ENCODE measurements around the gene NUP188. TPM values are rescaled to one million over a fixed set of nuclear protein-coding genes. Genes with fewer than 3 reads are reported as not detected.
A peak's percentile ranks its signal among the peaks of the same experiment; 100 is the strongest.

Gene NUP188, protein sequence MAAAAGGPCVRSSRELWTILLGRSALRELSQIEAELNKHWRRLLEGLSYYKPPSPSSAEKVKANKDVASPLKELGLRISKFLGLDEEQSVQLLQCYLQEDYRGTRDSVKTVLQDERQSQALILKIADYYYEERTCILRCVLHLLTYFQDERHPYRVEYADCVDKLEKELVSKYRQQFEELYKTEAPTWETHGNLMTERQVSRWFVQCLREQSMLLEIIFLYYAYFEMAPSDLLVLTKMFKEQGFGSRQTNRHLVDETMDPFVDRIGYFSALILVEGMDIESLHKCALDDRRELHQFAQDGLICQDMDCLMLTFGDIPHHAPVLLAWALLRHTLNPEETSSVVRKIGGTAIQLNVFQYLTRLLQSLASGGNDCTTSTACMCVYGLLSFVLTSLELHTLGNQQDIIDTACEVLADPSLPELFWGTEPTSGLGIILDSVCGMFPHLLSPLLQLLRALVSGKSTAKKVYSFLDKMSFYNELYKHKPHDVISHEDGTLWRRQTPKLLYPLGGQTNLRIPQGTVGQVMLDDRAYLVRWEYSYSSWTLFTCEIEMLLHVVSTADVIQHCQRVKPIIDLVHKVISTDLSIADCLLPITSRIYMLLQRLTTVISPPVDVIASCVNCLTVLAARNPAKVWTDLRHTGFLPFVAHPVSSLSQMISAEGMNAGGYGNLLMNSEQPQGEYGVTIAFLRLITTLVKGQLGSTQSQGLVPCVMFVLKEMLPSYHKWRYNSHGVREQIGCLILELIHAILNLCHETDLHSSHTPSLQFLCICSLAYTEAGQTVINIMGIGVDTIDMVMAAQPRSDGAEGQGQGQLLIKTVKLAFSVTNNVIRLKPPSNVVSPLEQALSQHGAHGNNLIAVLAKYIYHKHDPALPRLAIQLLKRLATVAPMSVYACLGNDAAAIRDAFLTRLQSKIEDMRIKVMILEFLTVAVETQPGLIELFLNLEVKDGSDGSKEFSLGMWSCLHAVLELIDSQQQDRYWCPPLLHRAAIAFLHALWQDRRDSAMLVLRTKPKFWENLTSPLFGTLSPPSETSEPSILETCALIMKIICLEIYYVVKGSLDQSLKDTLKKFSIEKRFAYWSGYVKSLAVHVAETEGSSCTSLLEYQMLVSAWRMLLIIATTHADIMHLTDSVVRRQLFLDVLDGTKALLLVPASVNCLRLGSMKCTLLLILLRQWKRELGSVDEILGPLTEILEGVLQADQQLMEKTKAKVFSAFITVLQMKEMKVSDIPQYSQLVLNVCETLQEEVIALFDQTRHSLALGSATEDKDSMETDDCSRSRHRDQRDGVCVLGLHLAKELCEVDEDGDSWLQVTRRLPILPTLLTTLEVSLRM (N-terminal part only)
- 10 to 100 TPM; 37.1 to 44.5 TPM for total RNA-seq
- polyA plus RNA-seq, result 10 to 100 TPM in 1 of 2 donors, 1 to 10 TPM in 1; 4.9 to 14.4 TPM
- long read RNA-seq, donor 1, partial matches to known transcripts, result 26 of 37 reads
- long read RNA-seq, donor 1, other reads (novel, unspliced or antisense), result 9 of 37 reads
- long read RNA-seq, donor 2, full-length matches to known transcripts, result 4 of 11 reads
- long read RNA-seq, donor 2, partial matches to known transcripts, result 3 of 11 reads
- long read RNA-seq, donor 2, other reads (novel, unspliced or antisense), result 4 of 11 reads

DNA sequence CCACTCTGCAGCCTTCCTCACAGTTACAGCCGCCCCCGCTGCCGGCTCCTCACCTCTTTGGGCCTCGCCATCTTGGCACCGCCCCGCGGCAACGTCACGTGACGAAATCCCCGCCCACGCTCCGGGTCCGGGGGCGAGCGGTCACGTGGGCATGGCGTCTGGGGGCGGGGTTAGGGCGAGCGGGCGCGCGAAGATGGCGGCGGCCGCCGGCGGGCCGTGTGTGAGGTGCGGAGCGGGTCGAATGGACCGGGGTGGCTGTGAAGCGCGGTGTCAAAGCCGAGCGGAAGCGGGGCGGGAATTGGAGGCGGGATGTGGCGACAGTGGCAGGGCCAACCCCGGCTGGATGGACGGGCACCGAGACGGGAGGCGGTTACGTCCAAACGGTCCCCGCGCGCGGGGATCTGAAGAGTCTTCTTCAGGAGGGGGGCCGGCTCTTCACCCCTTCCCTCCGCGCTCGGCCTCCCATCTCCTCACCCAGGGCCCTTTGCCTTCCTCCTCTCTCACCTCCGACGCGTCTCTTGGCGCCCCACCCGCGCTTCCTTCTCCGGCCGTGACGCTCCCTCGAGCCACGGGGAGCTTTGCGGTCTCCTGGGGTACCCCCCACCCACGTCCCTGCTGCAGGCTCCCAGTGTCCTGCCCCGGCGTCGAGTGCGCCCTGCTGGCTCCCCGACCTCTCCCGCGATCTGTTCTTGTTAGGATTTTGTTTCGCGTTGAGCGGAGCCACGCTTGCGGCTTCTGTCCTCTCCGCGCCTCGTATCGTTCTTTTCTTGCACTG, at the start of gene NUP188, which contains the start of gene DOLK:
Gene NUP188, plus strand, starts transcription at position 173 of the 775 bp plus-strand sequence. Its CDS starts 21 bp downstream, at position 194.
Gene DOLK, minus strand, starts transcription at position 77 of the 775 bp plus-strand sequence. CDS start 300 bp downstream, outside the sequence.
- ATAC-seq (ENCODE audit: low FRiP score), result peak; percentile 97
- peak within 1 kb of the TSS; percentile 6 to 69 for H3K27ac ChIP-seq (ENCODE audit: low read depth in 1 of 2, low read length in 2 of 2)
- intact Hi-C loops (cut with DNase I), result loop anchor here in 1 of 2 donors (5.0 kb wide), 2 partner anchors 60 to 90 kb away; partner anchors contain the start of gene MIGA2
- peak within 1 kb of the TSS; percentile 50 to 52 for H3K4me3 ChIP-seq (ENCODE audit: low read length in 2 of 2)
- peak; percentile 97 to 100 for DNase-seq
- WGBS, 2 donors, result 0 to 1% methylated on average over 73 to 86 of the region's 86 CpGs
- no peaks in the 10 kb centered on the region for H3K4me1 ChIP-seq (ENCODE audit: control insufficient read depth in 1 of 2, insufficient read depth in 2 of 2, low read length in 2 of 2)
- H3K27me3 ChIP-seq (ENCODE audit: control insufficient read depth in 1 of 2, insufficient read depth in 2 of 2, low read length in 1 of 2), result no peaks in the 10 kb centered on the region
- no peaks in the 10 kb centered on the region for H3K36me3 ChIP-seq (ENCODE audit: control insufficient read depth in 1 of 2, insufficient read depth in 2 of 2, low read length in 1 of 2)
- H3K9me3 ChIP-seq (ENCODE audit: control insufficient read depth, low read length), result no peaks in the 10 kb centered on the region

DNA sequence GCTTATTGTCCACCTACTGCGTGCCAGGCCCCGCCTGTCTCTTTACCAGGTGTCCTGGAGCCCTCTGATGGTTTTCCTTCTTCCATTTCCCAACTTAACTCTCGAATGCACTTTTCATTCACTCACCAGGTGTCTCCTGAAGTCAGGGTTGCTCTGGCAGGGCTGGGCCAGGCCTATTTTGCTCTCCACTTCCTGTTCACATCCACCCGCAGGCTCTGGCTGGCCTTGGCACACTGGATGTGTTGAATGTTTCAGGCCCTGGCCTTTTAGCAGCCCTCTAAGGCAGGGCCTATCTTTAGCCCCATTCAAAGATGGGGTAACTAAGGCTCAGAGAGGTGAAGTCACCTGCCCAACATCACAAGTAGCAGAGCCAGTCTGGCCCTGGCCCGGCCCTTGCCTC, 49.1 kb upstream of the NUP188 start:
- intact Hi-C loops (cut with DNase I), result no loop called here
- Histone ChIP-seq H3K9me3 (ENCODE audit: control insufficient read depth, low read length) (no peaks in the 10 kb centered on the region), H3K27ac (ENCODE audit: low read depth in 1 of 2, low read length in 2 of 2) (no peak overlapping the region), H3K4me1 (ENCODE audit: control insufficient read depth in 1 of 2, insufficient read depth in 2 of 2, low read length in 2 of 2) (no peaks in the 10 kb centered on the region), H3K27me3 (ENCODE audit: control insufficient read depth in 1 of 2, insufficient read depth in 2 of 2, low read length in 1 of 2) (no peaks in the 10 kb centered on the region), H3K4me3 (ENCODE audit: low read length in 2 of 2) (no peak overlapping the region), H3K36me3 (ENCODE audit: control insufficient read depth in 1 of 2, insufficient read depth in 2 of 2, low read length in 1 of 2) (peaks cover 3 to 4% of the 10 kb centered on the region in 2 donors)
- ATAC-seq (ENCODE audit: low FRiP score) (no peak), DNase-seq (no peak)
- 81 to 83% methylated on average over 5 of the region's 5 CpGs for WGBS, 2 donors

DNA sequence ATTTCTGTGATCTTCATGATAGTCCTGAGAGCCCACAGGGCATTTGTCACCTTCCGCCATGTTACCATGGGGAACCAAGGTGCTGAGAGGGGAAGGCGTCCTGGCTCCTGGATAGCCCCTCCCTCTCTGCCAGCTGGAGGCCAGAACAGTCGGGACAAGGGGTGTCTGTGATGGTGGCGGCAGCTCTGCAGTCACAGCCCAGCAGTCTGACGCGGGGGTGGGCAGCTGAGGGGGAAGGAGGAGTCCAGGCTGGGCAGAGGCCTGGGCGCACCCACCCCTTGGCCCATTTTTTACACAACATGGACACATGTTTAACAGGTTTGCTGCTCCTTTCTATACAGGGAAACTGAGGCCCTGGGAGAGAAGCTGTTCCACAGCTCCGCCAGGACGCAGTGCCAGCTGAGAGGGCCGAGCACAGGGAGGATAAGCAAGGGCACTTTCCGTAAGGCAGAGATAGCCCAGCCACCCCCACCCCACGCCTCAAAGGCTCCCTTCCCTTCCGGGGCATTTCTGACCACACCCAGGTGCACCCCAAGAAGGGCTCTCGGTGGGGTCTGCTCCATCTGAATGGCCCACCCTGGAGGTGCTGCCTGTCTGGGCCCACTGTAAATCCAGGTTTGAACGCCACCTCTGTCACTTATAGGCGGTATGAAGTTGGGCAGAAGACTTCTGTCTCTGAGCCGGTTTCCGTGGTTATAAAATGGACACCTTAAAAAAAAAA, 48.5 kb upstream of the NUP188 start:
- no peak for ATAC-seq (ENCODE audit: low FRiP score)
- Histone ChIP-seq H3K9me3 (ENCODE audit: control insufficient read depth, low read length) (no peaks in the 10 kb centered on the region), H3K4me3 (ENCODE audit: low read length in 2 of 2) (no peak overlapping the region), H3K4me1 (ENCODE audit: control insufficient read depth in 1 of 2, insufficient read depth in 2 of 2, low read length in 2 of 2) (no peaks in the 10 kb centered on the region), H3K27ac (ENCODE audit: low read depth in 1 of 2, low read length in 2 of 2) (no peak overlapping the region), H3K36me3 (ENCODE audit: control insufficient read depth in 1 of 2, insufficient read depth in 2 of 2, low read length in 1 of 2) (peaks cover 3 to 4% of the 10 kb centered on the region in 2 donors), H3K27me3 (ENCODE audit: control insufficient read depth in 1 of 2, insufficient read depth in 2 of 2, low read length in 1 of 2) (no peaks in the 10 kb centered on the region)
- intact Hi-C loops (cut with DNase I), result no loop called here
- no peak for DNase-seq
- 86 to 87% methylated on average over 18 of the region's 18 CpGs for WGBS, 2 donors

DNA sequence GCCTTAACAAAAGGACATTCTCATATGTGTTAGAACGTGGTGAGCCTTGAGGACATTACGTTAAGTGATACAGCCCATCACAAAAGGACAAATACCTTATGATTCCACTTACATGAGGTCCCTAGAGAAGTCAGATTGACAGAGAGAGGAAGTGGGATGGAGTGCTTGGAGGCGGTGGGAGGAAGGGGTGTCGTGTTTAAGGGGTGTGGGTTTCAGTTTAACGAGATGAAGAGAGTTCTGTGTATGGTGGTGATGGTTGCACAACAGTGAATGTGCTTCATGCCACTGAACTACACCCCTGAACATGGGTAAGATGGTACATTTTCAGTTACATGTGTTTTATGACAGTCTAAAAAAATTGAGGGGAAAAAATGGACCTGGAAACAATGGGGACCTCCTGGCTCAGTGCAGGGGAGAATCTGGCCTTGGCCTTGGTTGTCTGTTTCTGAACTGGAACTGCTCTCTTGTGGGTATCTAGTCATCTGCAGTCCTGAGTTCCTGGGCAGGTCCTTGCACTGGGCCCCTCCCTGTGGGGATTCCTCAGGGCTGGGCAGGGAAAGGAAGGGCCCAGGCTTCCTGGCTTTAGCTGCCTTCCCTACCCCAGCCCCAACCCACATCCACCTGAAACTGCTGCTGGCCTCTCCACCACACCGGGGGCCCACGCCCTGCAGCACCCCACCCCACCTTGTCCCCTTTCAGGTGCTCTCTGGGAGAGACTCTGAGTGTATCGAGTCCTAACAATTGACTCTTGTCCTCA, 47.8 kb upstream of the NUP188 start:
- Histone ChIP-seq H3K36me3 (ENCODE audit: control insufficient read depth in 1 of 2, insufficient read depth in 2 of 2, low read length in 1 of 2) (peaks cover 3 to 4% of the 10 kb centered on the region in 2 donors), H3K27me3 (ENCODE audit: control insufficient read depth in 1 of 2, insufficient read depth in 2 of 2, low read length in 1 of 2) (no peaks in the 10 kb centered on the region), H3K4me3 (ENCODE audit: low read length in 2 of 2) (no peak overlapping the region), H3K9me3 (ENCODE audit: control insufficient read depth, low read length) (no peaks in the 10 kb centered on the region), H3K4me1 (ENCODE audit: control insufficient read depth in 1 of 2, insufficient read depth in 2 of 2, low read length in 2 of 2) (no peaks in the 10 kb centered on the region), H3K27ac (ENCODE audit: low read depth in 1 of 2, low read length in 2 of 2) (no peak overlapping the region)
- ATAC-seq (ENCODE audit: low FRiP score), result no peak
- DNase-seq, result no peak
- intact Hi-C loops (cut with DNase I), result no loop called here
- WGBS, 2 donors, result 78 to 82% methylated on average over 8 of the region's 8 CpGs

DNA sequence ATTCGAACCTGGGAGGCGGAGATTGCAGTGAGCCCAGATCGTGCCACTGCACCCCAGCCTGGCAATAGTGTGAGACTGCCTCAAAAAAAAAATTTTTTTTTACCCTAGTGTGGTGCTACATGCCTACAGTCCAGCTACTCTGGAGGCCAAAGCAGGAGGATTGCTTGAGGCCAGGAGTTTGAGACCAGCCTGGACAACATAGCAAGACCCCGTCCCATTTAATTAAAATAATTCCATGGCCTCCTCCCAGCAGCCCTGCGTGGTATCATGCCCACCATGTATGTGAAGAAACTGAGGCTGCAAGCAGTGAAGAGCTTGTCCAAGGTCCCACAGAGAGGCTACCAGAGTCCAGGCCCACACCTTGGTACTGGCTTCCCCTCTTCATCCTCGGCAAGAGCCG, 46.1 kb upstream of the NUP188 start:
- 81 to 85% methylated on average over 7 of the region's 7 CpGs for WGBS, 2 donors
- Histone ChIP-seq H3K27ac (ENCODE audit: low read depth in 1 of 2, low read length in 2 of 2) (no peak overlapping the region), H3K4me1 (ENCODE audit: control insufficient read depth in 1 of 2, insufficient read depth in 2 of 2, low read length in 2 of 2) (no peaks in the 10 kb centered on the region), H3K27me3 (ENCODE audit: control insufficient read depth in 1 of 2, insufficient read depth in 2 of 2, low read length in 1 of 2) (no peaks in the 10 kb centered on the region), H3K36me3 (ENCODE audit: control insufficient read depth in 1 of 2, insufficient read depth in 2 of 2, low read length in 1 of 2) (peaks cover 3 to 4% of the 10 kb centered on the region in 2 donors), H3K4me3 (ENCODE audit: low read length in 2 of 2) (no peak overlapping the region), H3K9me3 (ENCODE audit: control insufficient read depth, low read length) (no peaks in the 10 kb centered on the region)
- DNase-seq (no peak), ATAC-seq (ENCODE audit: low FRiP score) (no peak)
- intact Hi-C loops (cut with DNase I), result no loop called here

DNA sequence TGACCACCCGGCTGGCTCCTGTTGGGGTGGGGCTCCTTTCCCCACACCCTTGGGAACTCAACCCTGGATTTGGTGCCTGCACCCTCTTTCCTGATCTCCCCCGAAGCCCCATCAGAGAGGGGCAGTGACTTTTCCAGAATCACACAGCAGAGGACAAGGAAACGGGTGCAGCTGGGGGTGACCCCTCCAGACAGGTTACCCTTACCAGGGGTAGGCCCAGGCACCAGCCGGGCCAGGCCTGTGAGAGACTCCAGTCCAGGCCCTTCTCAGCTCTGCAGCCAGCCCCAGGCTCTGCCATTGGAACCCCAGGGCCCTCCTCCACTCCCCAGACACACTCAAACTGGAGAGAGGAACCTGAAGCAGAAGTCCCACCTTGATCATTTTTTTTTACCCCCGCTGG, 45.7 kb upstream of the NUP188 start:
- intact Hi-C loops (cut with DNase I), result no loop called here
- no peaks in the 10 kb centered on the region for H3K27me3 ChIP-seq (ENCODE audit: control insufficient read depth in 1 of 2, insufficient read depth in 2 of 2, low read length in 1 of 2)
- H3K36me3 ChIP-seq (ENCODE audit: control insufficient read depth in 1 of 2, insufficient read depth in 2 of 2, low read length in 1 of 2), result peaks cover 3 to 4% of the 10 kb centered on the region in 2 donors
- no peak overlapping the region for H3K4me3 ChIP-seq (ENCODE audit: low read length in 2 of 2)
- no peak for DNase-seq
- no peaks in the 10 kb centered on the region for H3K9me3 ChIP-seq (ENCODE audit: control insufficient read depth, low read length)
- ATAC-seq (ENCODE audit: low FRiP score), result no peak
- H3K27ac ChIP-seq (ENCODE audit: low read depth in 1 of 2, low read length in 2 of 2), result peak overlapping the region; percentile 15 to 58
- WGBS, 2 donors, result 88 to 89% methylated on average over 5 of the region's 5 CpGs
- no peaks in the 10 kb centered on the region for H3K4me1 ChIP-seq (ENCODE audit: control insufficient read depth in 1 of 2, insufficient read depth in 2 of 2, low read length in 2 of 2)

Measured in aorta (tissue), 5 donors.